OCI-LY1 (cell line): ENCODE results near the gene ADAMTS17.

Experiments
- H2AFZ ChIP-seq: fragments of 200-600 bp; sonication (generic), shearing (Covaris generic); 2 replicates; pipeline ENCODE4 v1.6.0; 2014; ENCODE audit warnings: antibody characterized with exemption, mild to moderate bottlenecking, low read length
- H3F3A ChIP-seq: fragments of 200-600 bp; sonication (generic), shearing (Covaris generic); 2 replicates; pipeline ENCODE4 v1.6.0; 2014; ENCODE audit warnings: mild to moderate bottlenecking, antibody characterized with exemption, low read length, moderate library complexity; ENCODE audit not compliant: insufficient read depth
- H3K27ac ChIP-seq: fragments of 200-600 bp; sonication (generic); 2 replicates; pipeline ENCODE4 v1.5.1; 2014; ENCODE audit warnings: low read length, mixed run types, mild to moderate bottlenecking, low read depth; ENCODE audit not compliant: poor library complexity, severe bottlenecking
- H3K27me3 ChIP-seq: fragments of 200-600 bp; sonication (generic); 2 replicates; pipeline ENCODE4 v1.6.0; 2014; ENCODE audit warnings: antibody characterized with exemption, mild to moderate bottlenecking, low read length, moderate library complexity; ENCODE audit not compliant: insufficient read depth
- H3K36me3 ChIP-seq: fragments of 200-600 bp; sonication (generic); 2 replicates; pipeline ENCODE4 v1.6.1; 2014; ENCODE audit warnings: mild to moderate bottlenecking, antibody characterized with exemption, low read length, moderate library complexity, mixed read lengths; ENCODE audit not compliant: insufficient read depth
- H3K4me1 ChIP-seq: fragments of 200-600 bp; sonication (generic); 2 replicates; pipeline ENCODE4 v1.5.1; 2014; ENCODE audit warnings: mild to moderate bottlenecking, low read length, moderate library complexity; ENCODE audit not compliant: insufficient read depth, severe bottlenecking
- H3K4me2 ChIP-seq: fragments of 200-600 bp; sonication (generic), shearing (Covaris generic); 2 replicates; pipeline ENCODE4 v1.6.1; 2014; ENCODE audit warnings: low read length
- H3K4me3 ChIP-seq: fragments of 200-600 bp; sonication (generic); 2 replicates; pipeline ENCODE4 v1.5.1; 2014; ENCODE audit warnings: low read length, low read depth, mild to moderate bottlenecking, mixed read lengths; ENCODE audit not compliant: poor library complexity, severe bottlenecking
- H3K79me2 ChIP-seq: fragments of 200-600 bp; shearing (Covaris generic); 2 replicates; pipeline ENCODE4 v1.6.1; 2016; ENCODE audit warnings: mixed run types, low read length, mixed read lengths; ENCODE audit not compliant: insufficient read depth
- H3K9ac ChIP-seq: fragments of 200-600 bp; sonication (generic), shearing (Covaris generic); 2 replicates; pipeline ENCODE4 v1.6.1; 2014; ENCODE audit warnings: mild to moderate bottlenecking, low read length, mixed read lengths
- H3K9me2 ChIP-seq: fragments of 200-600 bp; sonication (generic), shearing (Covaris generic); 2 replicates; pipeline ENCODE4 v1.6.1; 2014; ENCODE audit warnings: low read depth, mild to moderate bottlenecking, low read length, mixed read lengths
- H3K9me3 ChIP-seq: fragments of 200-600 bp; shearing (Covaris generic); 2 replicates; pipeline ENCODE4 v1.6.1; 2014; ENCODE audit warnings: low read length, mixed read lengths
- H4K20me1 ChIP-seq: fragments of 200-600 bp; sonication (generic), shearing (Covaris generic); 2 replicates; pipeline ENCODE4 v1.6.0; 2016; ENCODE audit warnings: mild to moderate bottlenecking, low read length; ENCODE audit not compliant: insufficient read depth
- CTCF ChIP-seq: fragments of 200-600 bp; sonication (generic), shearing (Covaris generic); IDR thresholded peaks from 2 replicates; pipeline ENCODE4 v1.5.1; 2017; ENCODE audit warnings: mild to moderate bottlenecking, antibody characterized with exemption, low read length, moderate library complexity, mixed read lengths
- EZH2 ChIP-seq: fragments of 200-600 bp; sonication (generic), shearing (Covaris generic); IDR thresholded peaks from 2 replicates; pipeline ENCODE4 v1.8.0; 2017; ENCODE audit warnings: borderline replicate concordance, mixed run types, mild to moderate bottlenecking, antibody characterized with exemption, low read length, moderate library complexity, mixed read lengths

ADAMTS17 gene

GRCh38 chr15:100106732-100107131, 235.0 kb downstream of the ADAMTS17 start:
- no peak overlapping the region for H2AFZ ChIP-seq
- no peaks in the 10 kb centered on the region for H3K79me2 ChIP-seq
- H3K36me3 ChIP-seq, result no peaks in the 10 kb centered on the region
- TF ChIP-seq CTCF (no peak), EZH2 (no peak)
- H3K4me2 ChIP-seq, result no peak overlapping the region
- no peaks in the 10 kb centered on the region for H3K9me3 ChIP-seq
- H4K20me1 ChIP-seq, result no peaks in the 10 kb centered on the region
- no peaks in the 10 kb centered on the region; the same call in 1 of the 2 replicates for H3K27me3 ChIP-seq
- peaks cover 4% of the 10 kb centered on the region for H3K4me1 ChIP-seq
- H3F3A ChIP-seq, result no peaks in the 10 kb centered on the region
- H3K4me3 ChIP-seq, result no peak overlapping the region
- no peaks in the 10 kb centered on the region for H3K9me2 ChIP-seq
- no peak overlapping the region for H3K9ac ChIP-seq
- no peak overlapping the region for H3K27ac ChIP-seq

- H3K36me3 ChIP-seq, result no peaks in the 10 kb centered on the region
- no peaks in the 10 kb centered on the region; the same call in 1 of the 2 replicates for H3K27me3 ChIP-seq
- TF ChIP-seq CTCF (no peak), EZH2 (no peak)
- H4K20me1 ChIP-seq, result no peaks in the 10 kb centered on the region
- H3K79me2 ChIP-seq, result no peaks in the 10 kb centered on the region
- H3K4me2 ChIP-seq, result no peak overlapping the region
- H2AFZ ChIP-seq, result no peak overlapping the region
- no peaks in the 10 kb centered on the region for H3F3A ChIP-seq
- no peaks in the 10 kb centered on the region for H3K9me2 ChIP-seq
- H3K4me1 ChIP-seq, result no peaks in the 10 kb centered on the region
- H3K27ac ChIP-seq, result no peak overlapping the region
- H3K9ac ChIP-seq, result no peak overlapping the region
- H3K9me3 ChIP-seq, result no peaks in the 10 kb centered on the region
- H3K4me3 ChIP-seq, result no peak overlapping the region
Measured at GRCh38 chr15:100105101-100105500, 236.7 kb downstream of the ADAMTS17 start.

- Histone ChIP-seq H2AFZ (no peak overlapping the region), H3K27ac (no peak overlapping the region), H3K4me3 (no peak overlapping the region), H3K27me3 (no peaks in the 10 kb centered on the region; the same call in 1 of the 2 replicates), H3F3A (no peaks in the 10 kb centered on the region), H4K20me1 (no peaks in the 10 kb centered on the region), H3K79me2 (no peaks in the 10 kb centered on the region), H3K4me2 (no peak overlapping the region), H3K9me3 (no peaks in the 10 kb centered on the region), H3K36me3 (no peaks in the 10 kb centered on the region), H3K9ac (no peak overlapping the region), H3K9me2 (no peaks in the 10 kb centered on the region), H3K4me1 (no peaks in the 10 kb centered on the region)
- no peak for TF ChIP-seq CTCF
- TF ChIP-seq EZH2, result no peak
Measured at GRCh38 chr15:100104245-100104644, 237.5 kb downstream of the ADAMTS17 start.
